T-helper 2 cell treated with Interferon-gamma antibody and Interleukin-4, amounts not matched to agents 100 ng/mL and 5 ng/mL, for 36 hours (primary cell): ENCODE data around the gene ZNF793. TPM values are rescaled to one million over a fixed set of nuclear protein-coding genes. Genes with fewer than 3 reads are reported as not detected.

ENCODE experiments used
- intact Hi-C: fragments of 100-400 bp; cut with micrococcal nuclease; formaldehyde crosslinking; loops from one replicate; pipeline ENCODE4 v1.15.1; 2023
- total RNA-seq: library from RNA; stranded (reverse); gene quantifications from 2 replicates; pipeline ENCODE4 v1.2.3, GENCODE V29; 2022

ZNF793 gene
- total RNA-seq, 1 donor from 2014 or later: 1.0 TPM

DNA sequence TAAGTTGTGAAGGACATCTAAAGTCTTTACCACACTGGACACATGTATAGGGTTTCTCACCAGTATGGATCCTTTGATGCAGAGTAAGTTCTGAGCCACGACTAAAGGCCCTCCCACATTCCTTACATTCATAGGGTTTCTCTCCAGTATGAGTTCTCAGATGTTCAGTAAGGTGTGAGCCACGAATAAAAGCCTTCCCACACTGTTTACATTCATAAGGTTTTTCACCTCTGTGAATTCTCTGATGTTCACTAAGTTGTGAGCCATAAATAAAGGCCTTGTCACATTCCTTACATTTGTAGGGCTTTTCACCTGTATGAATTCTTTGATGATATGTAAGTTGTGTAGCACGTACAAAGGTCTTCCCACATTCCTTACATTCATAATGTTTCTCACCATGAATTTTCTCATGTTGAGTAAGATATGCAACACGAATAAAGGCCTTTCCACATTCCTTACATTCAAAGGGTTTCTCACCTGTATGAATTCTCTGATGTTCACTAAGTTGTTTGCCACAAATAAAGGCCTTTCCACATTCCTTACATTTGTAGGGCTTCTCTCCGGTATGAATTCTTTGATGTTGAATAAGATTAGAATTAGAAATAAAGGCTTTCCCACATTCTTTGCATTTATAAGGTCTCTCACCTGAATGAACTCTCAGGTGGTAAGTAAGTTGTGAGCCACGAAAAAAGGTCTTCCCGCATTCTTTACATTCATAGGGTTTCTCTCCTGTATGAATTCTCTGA is 58.1 kb downstream of the ZNF793 start:
- intact Hi-C loops: no loop called here

DNA sequence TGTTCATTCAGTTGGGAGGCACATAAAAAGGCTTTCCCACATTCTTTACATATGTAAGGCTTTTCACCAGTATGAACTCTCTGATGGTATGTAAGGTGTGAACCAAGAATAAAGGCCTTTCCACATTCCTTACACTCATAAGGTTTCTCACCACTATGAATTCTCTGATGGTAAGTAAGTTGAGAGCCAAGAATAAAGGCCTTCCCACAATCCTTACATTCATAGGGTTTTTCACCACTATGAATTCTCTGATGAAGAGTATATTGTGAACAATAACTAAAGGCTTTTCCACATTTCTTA is 58.6 kb downstream of the ZNF793 start:
- intact Hi-C loops: no loop called here

DNA sequence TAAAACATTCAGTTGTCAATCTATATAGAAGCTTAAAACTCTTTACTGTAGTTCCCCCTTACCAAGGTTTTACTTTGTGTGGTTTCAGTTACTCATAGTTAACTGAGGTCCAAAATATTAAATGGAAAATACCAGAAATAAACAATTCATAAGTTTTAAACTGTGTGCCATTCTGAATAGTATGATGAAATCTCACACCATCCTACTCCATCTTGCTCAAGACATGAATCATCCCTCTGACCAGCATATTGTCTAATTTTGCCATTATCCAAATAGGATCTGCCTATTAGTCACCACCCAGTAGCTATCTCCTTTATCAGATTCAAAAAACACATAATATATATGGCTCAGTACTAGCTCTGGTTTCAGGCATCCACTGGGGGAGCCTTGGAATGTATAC is 65.5 kb downstream of the ZNF793 start:
- intact Hi-C loops: no loop called here

DNA sequence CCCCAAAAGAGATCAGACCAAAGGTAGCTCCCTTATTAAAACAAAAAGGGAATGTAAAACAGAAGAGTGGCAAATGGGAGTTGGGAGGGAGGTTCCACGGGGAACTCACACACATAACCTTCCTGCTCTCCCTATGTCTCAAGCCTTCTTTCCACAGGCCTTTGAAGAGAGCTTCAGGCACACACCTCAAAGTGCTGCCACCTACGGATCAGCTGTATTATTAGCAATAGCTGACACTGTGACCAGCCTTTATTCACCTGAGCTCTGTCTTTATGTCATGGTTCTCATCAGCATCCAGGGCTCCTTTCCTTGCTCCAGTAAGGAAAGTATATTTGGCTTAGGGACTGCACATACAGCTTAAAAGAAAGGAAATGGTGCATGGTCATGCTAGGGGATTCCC is 76.6 kb downstream of the ZNF793 start:
- intact Hi-C loops: no loop called here

Other genes with a start within 250 kb of the ZNF793 start
- 4.8 and 5.0 TPM in 2 replicates for gene ZNF527, start 135.8 kb upstream of the ZNF793 start, total RNA-seq
- 5.2 and 7.0 TPM in 2 replicates for gene ZNF569, start 39.5 kb upstream of the ZNF793 start, total RNA-seq
- gene ZNF570, start 37.6 kb upstream of the ZNF793 start, total RNA-seq: 2.8 and 4.4 TPM in 2 replicates
- 1.1 and 1.2 TPM in 2 replicates for gene ZNF571, start 87.9 kb downstream of the ZNF793 start, total RNA-seq
- gene ZNF540, start 87.9 kb downstream of the ZNF793 start, total RNA-seq: 0.41 and 0.64 TPM in 2 replicates
- gene ZFP30, start 148.5 kb downstream of the ZNF793 start, total RNA-seq: 11.2 and 14.4 TPM in 2 replicates
- gene ZNF607, start 212.8 kb downstream of the ZNF793 start, total RNA-seq: 2.3 and 2.9 TPM in 2 replicates